HTR-8/SVneo (cell line): ENCODE measurements around the gene OR4C12.
"Not testable (repeated sequence)": the region's sequence is repeated elsewhere in the genome, so short reads cannot be mapped to it uniquely, and the experiment has no call there.

Experiments used
- DNase-seq: peaks from one replicate; pipeline ENCODE4 v3.0.0; 2011; ENCODE audit warnings: low spot score, mixed read lengths; ENCODE audit not compliant: insufficient read length
- FAIRE-seq: peaks from 2 replicates; lab custom pipeline; 2011; peaks lifted over from hg19 to GRCh38; lab: Jason Lieb, UNC

OR4C12 gene

GRCh38 chr11:49982435-49982834 is at the start of gene OR4C12:
Gene OR4C12, minus strand, starts transcription at chr11:49982535. Its CDS starts 34 bp downstream, at chr11:49982501.
- FAIRE-seq, DNase-seq: not testable (repeated sequence)

GRCh38 chr11:50030193-50030592 is 47.9 kb upstream of the OR4C12 start:
- FAIRE-seq (no peak), DNase-seq (no peak)

- no peak for DNase-seq
- FAIRE-seq, result no peak
Observed at GRCh38 chr11:49995565-49995964, 13.2 kb upstream of the OR4C12 start.

GRCh38 chr11:49973439-49973838 is 8.9 kb downstream of the OR4C12 start:
- FAIRE-seq, DNase-seq: not testable (repeated sequence)

GRCh38 chr11:49952091-49952490 is 30.2 kb downstream of the OR4C12 start, which contains the start of gene OR4C13:
Gene OR4C13, plus strand, starts transcription at chr11:49952391. Its CDS starts 32 bp downstream, at chr11:49952423.
- DNase-seq, result no peak
- FAIRE-seq, result no peak

- FAIRE-seq, DNase-seq: not testable (repeated sequence)
Observed at GRCh38 chr11:49948701-49949100, 33.6 kb downstream of the OR4C12 start.
